Vagina (tissue), 2 donors: ENCODE data around the gene CXCR5. TPM values are rescaled to one million over a fixed set of nuclear protein-coding genes. Genes with fewer than 3 reads are reported as not detected.
A peak's percentile ranks its signal among the peaks of the same experiment; 100 is the strongest.

Source experiments
- DNase-seq, 2 donors: peaks; one replicate each; pipeline ENCODE4 v3.0.0-alpha.2; 2017; ENCODE audit errors: extremely low spot score in 2 of 2
- H3K27ac ChIP-seq: fragments of 200-600 bp; sonication (generic); one replicate; pipeline ENCODE4 v1.5.1; 2019
- H3K27me3 ChIP-seq: fragments of 200-600 bp; sonication (generic); one replicate; pipeline ENCODE4 v1.5.1; 2019
- H3K36me3 ChIP-seq, 2 donors: fragments of 200-600 bp; sonication (generic); one replicate each; pipeline ENCODE4 v1.5.1; 2017 to 2019
- H3K4me1 ChIP-seq: fragments of 200-600 bp; sonication (generic); one replicate; pipeline ENCODE4 v1.5.1; 2019
- H3K4me3 ChIP-seq, 2 donors: fragments of 200-600 bp; sonication (generic); 1 replicate in 1 of 2; 2 replicates in 1 of 2; pipeline ENCODE4 v1.5.1; 2016 to 2019
- H3K9me3 ChIP-seq: fragments of 200-600 bp; sonication (generic); one replicate; pipeline ENCODE4 v1.5.1; 2019
- CTCF ChIP-seq, 3 experiments: fragments of 450-650 bp in 2 of 3; fragments of 200-600 bp in 1 of 3; sonication (generic) in 1 of 3; IDR thresholded peaks; one replicate each; pipeline ENCODE4 v1.5.1; 2017 to 2019; ENCODE audit warnings: antibody characterized with exemption in 3 of 3, mild to moderate bottlenecking in 2 of 3, moderate library complexity in 2 of 3
- POLR2A ChIP-seq, 2 donors: fragments of 450-650 bp; IDR thresholded peaks; one replicate each; pipeline ENCODE4 v1.6.1; 2017; ENCODE audit warnings: antibody characterized with exemption in 2 of 2, mild to moderate bottlenecking in 2 of 2, moderate library complexity in 2 of 2
- POLR2AphosphoS5 ChIP-seq, 2 donors: sonication (generic); formaldehyde crosslinking; IDR thresholded peaks; one replicate each; pipeline ENCODE4 v1.9.0; 2017; ENCODE audit warnings: antibody characterized with exemption in 2 of 2, mild to moderate bottlenecking in 2 of 2, low read depth in 1 of 2; ENCODE audit not compliant: insufficient read depth in 1 of 2
- intact Hi-C: fragments of 100-400 bp; cut with DNase I; formaldehyde crosslinking; loops from one replicate; pipeline ENCODE4 v1.15.1; 2023
- total RNA-seq: library from RNA; depleted of rRNA; stranded (reverse); fragments of >200 nt; gene quantifications from one replicate; pipeline ENCODE4 v1.2.3, GENCODE V29; 2016

Gene CXCR5
- total RNA-seq, 1 donor from 2014 or later = not detected

- DNase-seq = no peak
- TF ChIP-seq CTCF (IDR thresholded peaks at IDR 0.05) (no peak), POLR2AphosphoS5 (IDR thresholded peaks at IDR 0.05; ENCODE audit: insufficient read depth in 1 of 2, low read depth in 1 of 2) (peak in 1 of 2 donors; percentile 25), POLR2A (IDR thresholded peaks at IDR 0.05) (no peak)
- Histone ChIP-seq H3K36me3 (no peaks in the 10 kb centered on the region), H3K27ac (no peak overlapping the region), H3K9me3 (no peaks in the 10 kb centered on the region), H3K4me3 (no peak overlapping the region), H3K27me3 (no peaks in the 10 kb centered on the region), H3K4me1 (peaks cover 6% of the 10 kb centered on the region)
- intact Hi-C loops = no loop called here
These were observed 33.9 kb upstream of the CXCR5 start for GRCh38 chr11:118849825-118850224.

- Histone ChIP-seq H3K27ac (no peak overlapping the region), H3K4me3 (no peak overlapping the region), H3K36me3 (no peaks in the 10 kb centered on the region), H3K9me3 (no peaks in the 10 kb centered on the region), H3K27me3 (no peaks in the 10 kb centered on the region), H3K4me1 (no peaks in the 10 kb centered on the region)
- intact Hi-C loops = no loop called here
- TF ChIP-seq POLR2AphosphoS5 (IDR thresholded peaks at IDR 0.05; ENCODE audit: insufficient read depth in 1 of 2, low read depth in 1 of 2) (no peak), POLR2A (IDR thresholded peaks at IDR 0.05) (no peak), CTCF (IDR thresholded peaks at IDR 0.05) (no peak)
- DNase-seq = no peak
These were observed 31.7 kb upstream of the CXCR5 start for GRCh38 chr11:118851970-118852369.

- Histone ChIP-seq H3K4me1 (no peaks in the 10 kb centered on the region), H3K4me3 (no peak overlapping the region), H3K27me3 (no peaks in the 10 kb centered on the region), H3K9me3 (no peaks in the 10 kb centered on the region), H3K36me3 (no peaks in the 10 kb centered on the region), H3K27ac (no peak overlapping the region)
- intact Hi-C loops = no loop called here
- TF ChIP-seq POLR2A (IDR thresholded peaks at IDR 0.05) (no peak), CTCF (IDR thresholded peaks at IDR 0.05) (no peak), POLR2AphosphoS5 (IDR thresholded peaks at IDR 0.05; ENCODE audit: insufficient read depth in 1 of 2, low read depth in 1 of 2) (no peak)
- no peak for DNase-seq
These were observed 30.0 kb upstream of the CXCR5 start for GRCh38 chr11:118853678-118854077.

- intact Hi-C loops = no loop called here
- no peaks in the 10 kb centered on the region for H3K4me1 ChIP-seq
- no peak overlapping the region for H3K4me3 ChIP-seq
- no peak overlapping the region for H3K27ac ChIP-seq
- no peak for TF ChIP-seq POLR2A (IDR thresholded peaks at IDR 0.05)
- no peak for TF ChIP-seq CTCF (IDR thresholded peaks at IDR 0.05)
- no peak for TF ChIP-seq POLR2AphosphoS5 (IDR thresholded peaks at IDR 0.05; ENCODE audit: insufficient read depth in 1 of 2, low read depth in 1 of 2)
- no peaks in the 10 kb centered on the region for H3K36me3 ChIP-seq
- no peaks in the 10 kb centered on the region for H3K9me3 ChIP-seq
- DNase-seq = no peak
- H3K27me3 ChIP-seq = no peaks in the 10 kb centered on the region
These were observed 27.4 kb upstream of the CXCR5 start for GRCh38 chr11:118856314-118856713.

GRCh38 chr11:118857385-118857784 lies 26.3 kb upstream of the CXCR5 start:
- DNase-seq = no peak

More at GRCh38 chr11:118857385-118857784, 26.3 kb upstream of the CXCR5 start:
- intact Hi-C loops = no loop called here
- no peak for TF ChIP-seq POLR2A (IDR thresholded peaks at IDR 0.05)
- TF ChIP-seq CTCF (IDR thresholded peaks at IDR 0.05) = no peak
- TF ChIP-seq POLR2AphosphoS5 (IDR thresholded peaks at IDR 0.05; ENCODE audit: insufficient read depth in 1 of 2, low read depth in 1 of 2) = no peak
- no peaks in the 10 kb centered on the region for H3K36me3 ChIP-seq
- no peak overlapping the region for H3K4me3 ChIP-seq
- H3K27me3 ChIP-seq = no peaks in the 10 kb centered on the region
- no peaks in the 10 kb centered on the region for H3K4me1 ChIP-seq
- H3K9me3 ChIP-seq = no peaks in the 10 kb centered on the region
- H3K27ac ChIP-seq = no peak overlapping the region
